ENCODE measurements around the gene LRMDA. TPM values are rescaled to one million over a fixed set of nuclear protein-coding genes. Genes with fewer than 3 reads are reported as not detected.

LRMDA gene
- total and polyA plus RNA-seq, 4 donors: 12.1 to 40.8 (median 21.6) TPM

DNA sequence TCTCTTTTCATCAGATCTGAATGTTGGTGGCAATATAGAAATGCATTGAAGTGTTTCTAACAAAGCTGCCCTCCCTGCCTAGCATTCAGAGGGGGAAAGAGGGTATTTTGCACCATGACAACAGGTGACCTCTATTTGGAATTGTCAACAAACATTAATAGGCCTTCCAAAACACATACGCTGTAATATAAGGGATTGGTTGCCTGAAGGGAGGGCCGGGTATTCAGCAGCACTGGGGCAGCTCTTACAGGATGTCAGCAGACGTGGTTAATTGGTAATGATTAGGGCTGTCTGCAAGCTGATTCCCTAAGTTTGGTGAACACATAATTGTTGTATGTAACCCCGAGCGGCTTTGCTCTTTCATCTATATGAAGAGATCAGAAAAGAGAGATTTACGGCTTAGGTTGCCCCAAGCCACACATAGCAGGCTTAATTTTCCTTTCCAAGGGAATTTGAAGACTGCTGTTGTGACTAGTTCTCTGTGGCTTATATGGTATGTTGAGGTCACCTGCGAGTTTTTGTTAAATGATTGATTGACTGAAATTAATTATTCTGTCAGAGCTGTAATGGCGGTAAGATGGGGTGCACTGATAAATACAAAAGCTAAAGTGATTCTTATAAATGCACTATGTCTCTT lies 759.3 kb downstream of the LRMDA start:
- no peak overlapping the region for H3K9ac ChIP-seq (ENCODE audit: insufficient read depth in 1 of 2, low read length in 2 of 2)
- no peak overlapping the region for H3K4me3 ChIP-seq
- H3K27ac ChIP-seq (ENCODE audit: low read depth in 1 of 2, low read length in 1 of 2): no peak overlapping the region
- 97 to 99% methylated on average over 8 of the region's 8 CpGs for WGBS, 2 donors
- TF ChIP-seq CTCF (IDR thresholded peaks at IDR 0.05; ENCODE audit: control extremely low read depth, extremely low read depth): no peak
- H3K36me3 ChIP-seq (ENCODE audit: control insufficient read depth in 4 of 4, insufficient read depth in 4 of 4, low read length in 4 of 4): no peaks in the 10 kb centered on the region
- DNase-seq (no peak), ATAC-seq (ENCODE audit: insufficient read depth, low FRiP score) (no peak)
- no peaks in the 10 kb centered on the region for H3K9me3 ChIP-seq (ENCODE audit: control insufficient read depth in 4 of 4, insufficient read depth in 3 of 4, low read length in 3 of 4)
- no peaks in the 10 kb centered on the region for H3K27me3 ChIP-seq (ENCODE audit: control insufficient read depth in 3 of 3, insufficient read depth in 3 of 3, low read length in 2 of 3)
- H3K4me1 ChIP-seq (ENCODE audit: control insufficient read depth in 5 of 5, insufficient read depth in 5 of 5, low read length in 5 of 5): peaks cover 1 to 84% (median 32%) of the 10 kb centered on the region in 5 donors

DNA sequence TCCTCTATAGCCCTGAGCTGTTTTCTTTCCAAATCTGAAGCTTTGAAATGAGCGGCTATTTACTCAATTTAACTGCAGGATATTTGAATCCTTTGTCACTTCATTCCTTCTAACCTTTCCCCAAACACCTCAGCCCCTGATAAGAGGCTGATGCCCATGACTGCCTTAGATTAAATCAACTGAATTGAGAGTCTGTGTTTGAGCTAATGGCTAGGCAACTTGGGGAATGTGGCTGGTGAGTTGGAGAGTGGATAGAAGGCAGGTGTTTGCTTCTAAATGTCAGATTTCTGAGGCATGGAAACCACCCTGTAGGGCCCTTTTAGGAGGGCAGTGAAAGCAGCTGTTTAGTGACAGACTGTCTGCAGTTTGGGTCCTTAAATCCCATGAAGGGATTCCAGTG lies 759.9 kb downstream of the LRMDA start:
- DNase-seq (no peak), ATAC-seq (ENCODE audit: insufficient read depth, low FRiP score) (no peak)
- TF ChIP-seq CTCF (IDR thresholded peaks at IDR 0.05; ENCODE audit: control extremely low read depth, extremely low read depth): no peak
- Histone ChIP-seq H3K4me1 (ENCODE audit: control insufficient read depth in 5 of 5, insufficient read depth in 5 of 5, low read length in 5 of 5) (peaks cover 0 to 84% (median 27%) of the 10 kb centered on the region in 5 donors), H3K27me3 (ENCODE audit: control insufficient read depth in 3 of 3, insufficient read depth in 3 of 3, low read length in 2 of 3) (no peaks in the 10 kb centered on the region), H3K36me3 (ENCODE audit: control insufficient read depth in 4 of 4, insufficient read depth in 4 of 4, low read length in 4 of 4) (no peaks in the 10 kb centered on the region), H3K27ac (ENCODE audit: low read depth in 1 of 2, low read length in 1 of 2) (no peak overlapping the region), H3K4me3 (no peak overlapping the region), H3K9me3 (ENCODE audit: control insufficient read depth in 4 of 4, insufficient read depth in 3 of 4, low read length in 3 of 4) (no peaks in the 10 kb centered on the region), H3K9ac (ENCODE audit: insufficient read depth in 1 of 2, low read length in 2 of 2) (no peak overlapping the region)
- 91 to 98% methylated on average over 1 of the region's 1 CpG for WGBS, 2 donors

DNA sequence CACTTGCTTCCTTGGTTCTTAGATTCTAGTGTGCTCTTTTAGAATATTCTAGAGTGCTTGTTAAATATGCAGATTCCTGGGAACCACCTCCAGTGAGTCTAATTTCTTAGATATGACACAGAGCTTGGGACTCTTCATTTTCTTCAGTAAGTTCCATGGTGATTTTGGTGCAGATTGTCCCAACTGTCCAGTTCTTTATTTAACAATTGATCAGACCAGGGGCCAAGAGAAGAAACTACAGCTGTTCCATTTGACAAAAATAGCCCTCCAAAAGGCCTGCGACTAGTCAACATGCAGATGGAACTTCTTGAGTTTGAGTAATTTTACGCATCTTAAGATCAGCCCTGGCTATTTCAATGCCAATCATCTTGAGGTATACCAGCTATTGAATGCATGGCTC lies 760.7 kb downstream of the LRMDA start:
- 88 to 91% methylated on average over 2 of the region's 2 CpGs for WGBS, 2 donors
- no peaks in the 10 kb centered on the region for H3K36me3 ChIP-seq (ENCODE audit: control insufficient read depth in 4 of 4, insufficient read depth in 4 of 4, low read length in 4 of 4)
- peak in 2 of 3 donors; percentile 50 to 56 for DNase-seq
- peaks cover 0 to 77% (median 22%) of the 10 kb centered on the region in 5 donors for H3K4me1 ChIP-seq (ENCODE audit: control insufficient read depth in 5 of 5, insufficient read depth in 5 of 5, low read length in 5 of 5)
- ATAC-seq (ENCODE audit: insufficient read depth, low FRiP score): no peak
- no peaks in the 10 kb centered on the region for H3K9me3 ChIP-seq (ENCODE audit: control insufficient read depth in 4 of 4, insufficient read depth in 3 of 4, low read length in 3 of 4)
- no peak for TF ChIP-seq CTCF (IDR thresholded peaks at IDR 0.05; ENCODE audit: control extremely low read depth, extremely low read depth)
- H3K27me3 ChIP-seq (ENCODE audit: control insufficient read depth in 3 of 3, insufficient read depth in 3 of 3, low read length in 2 of 3): no peaks in the 10 kb centered on the region
- no peak overlapping the region for H3K27ac ChIP-seq (ENCODE audit: low read depth in 1 of 2, low read length in 1 of 2)
- no peak overlapping the region for H3K4me3 ChIP-seq
- no peak overlapping the region for H3K9ac ChIP-seq (ENCODE audit: insufficient read depth in 1 of 2, low read length in 2 of 2)

Data from lung (tissue), 12 donors.